NB4 (cell line): ENCODE data around the gene HINT3.

ENCODE experiments used
- POLR2A ChIP-seq: IDR thresholded peaks from 2 replicates; pipeline ENCODE4 v1.6.1; 2011; ENCODE audit warnings: mild to moderate bottlenecking; ENCODE audit not compliant: insufficient read length; ENCODE audit errors: extremely low read depth
- TF ChIP-seq, protein P1 (sequence below): IDR thresholded peaks from one replicate; pipeline ENCODE4 v1.5.1; 2012; ENCODE audit warnings: low read depth, low read length
- TF ChIP-seq, protein P2 (sequence below): IDR thresholded peaks from 2 replicates; pipeline ENCODE4 v1.6.1; 2011; ENCODE audit warnings: low read depth, low read length

DNA sequence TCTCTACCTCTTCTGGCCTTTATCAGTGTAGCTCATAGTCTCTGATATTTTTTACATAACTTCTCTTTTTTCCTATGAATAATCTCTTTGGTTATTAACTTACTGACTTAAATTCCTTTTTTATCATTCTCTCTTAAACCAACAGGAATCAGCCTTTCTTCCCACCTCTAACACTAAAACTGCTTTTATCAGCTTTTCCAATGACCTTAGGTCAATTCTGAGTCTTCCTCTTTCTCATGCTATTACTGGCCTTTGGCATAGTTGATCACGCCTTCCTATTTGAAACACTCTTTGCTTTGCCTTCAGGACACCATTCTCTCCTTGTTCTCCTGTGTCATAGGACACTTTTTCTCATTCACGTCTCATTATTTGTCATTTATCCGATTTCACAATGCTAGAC is 8.1 kb upstream of the HINT3 start:
- TF ChIP-seq, protein P1, sequence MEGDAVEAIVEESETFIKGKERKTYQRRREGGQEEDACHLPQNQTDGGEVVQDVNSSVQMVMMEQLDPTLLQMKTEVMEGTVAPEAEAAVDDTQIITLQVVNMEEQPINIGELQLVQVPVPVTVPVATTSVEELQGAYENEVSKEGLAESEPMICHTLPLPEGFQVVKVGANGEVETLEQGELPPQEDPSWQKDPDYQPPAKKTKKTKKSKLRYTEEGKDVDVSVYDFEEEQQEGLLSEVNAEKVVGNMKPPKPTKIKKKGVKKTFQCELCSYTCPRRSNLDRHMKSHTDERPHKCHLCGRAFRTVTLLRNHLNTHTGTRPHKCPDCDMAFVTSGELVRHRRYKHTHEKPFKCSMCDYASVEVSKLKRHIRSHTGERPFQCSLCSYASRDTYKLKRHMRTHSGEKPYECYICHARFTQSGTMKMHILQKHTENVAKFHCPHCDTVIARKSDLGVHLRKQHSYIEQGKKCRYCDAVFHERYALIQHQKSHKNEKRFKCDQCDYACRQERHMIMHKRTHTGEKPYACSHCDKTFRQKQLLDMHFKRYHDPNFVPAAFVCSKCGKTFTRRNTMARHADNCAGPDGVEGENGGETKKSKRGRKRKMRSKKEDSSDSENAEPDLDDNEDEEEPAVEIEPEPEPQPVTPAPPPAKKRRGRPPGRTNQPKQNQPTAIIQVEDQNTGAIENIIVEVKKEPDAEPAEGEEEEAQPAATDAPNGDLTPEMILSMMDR = no peak
- TF ChIP-seq, protein P2, sequence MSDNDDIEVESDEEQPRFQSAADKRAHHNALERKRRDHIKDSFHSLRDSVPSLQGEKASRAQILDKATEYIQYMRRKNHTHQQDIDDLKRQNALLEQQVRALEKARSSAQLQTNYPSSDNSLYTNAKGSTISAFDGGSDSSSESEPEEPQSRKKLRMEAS = no peak
- no peak for TF ChIP-seq POLR2A
